ENCODE results near the gene AMH. TPM values are rescaled to one million over a fixed set of nuclear protein-coding genes. Genes with fewer than 3 reads are reported as not detected.

The AMH gene
- total and polyA plus RNA-seq, 2 of the 13 experiments (the other 11 are each of a cell fraction or from before 2014, with no cell fraction given) = 0.03 to 0.18 TPM

GRCh38 chr19:2288338-2288817 lies 39.3 kb downstream of the AMH start:
- Histone ChIP-seq H3K79me2 (ENCODE audit: insufficient read depth, low read length) (no peaks in the 10 kb centered on the region), H3K4me2 (ENCODE audit: low read depth, low read length) (peak overlapping the region; percentile 68), H3K4me3 (replicated peaks in 1 of 3; ENCODE audit: insufficient read depth in 1 of 3, low read depth in 2 of 3, low read length in 3 of 3) (peak overlapping the region in 1 of 3 experiments; percentile 53; a peak in 2 of 6 replicates), H4K20me1 (ENCODE audit: insufficient read depth, low read length) (no peaks in the 10 kb centered on the region; the same call in 1 of the 2 replicates), H3K36me3 (replicated peaks in 1 of 2; ENCODE audit: control insufficient read depth in 1 of 2, insufficient read depth in 2 of 2, low read length in 2 of 2) (no peaks in the 10 kb centered on the region), H3K9ac (ENCODE audit: insufficient read depth, low read depth, low read length) (0 out of 2 replicates have a peak overlapping the region, but pooled peaks have one; percentile 18), H3K27ac (ENCODE audit: extremely low read length, insufficient read depth, low read length) (no peak overlapping the region), H3K4me1 (ENCODE audit: insufficient read depth, low read length) (peaks cover 46% of the 10 kb centered on the region), H2AFZ (ENCODE audit: low read length) (no peak overlapping the region), H3K27me3 (ENCODE audit: control insufficient read depth in 1 of 2, insufficient read depth in 2 of 2, low read length in 2 of 2) (peaks cover 25 to 76% of the 10 kb centered on the region in 2 experiments), H3K9me3 (ENCODE audit: low read length) (no peaks in the 10 kb centered on the region)
- ATAC-seq = peak; percentile 45
- no TSS peak for BruUV-seq (replicated peaks)
- DNase-seq (ENCODE audit: low spot score) = no peak
- 0% methylated on average over 2 of the region's 17 CpGs for WGBS (ENCODE audit: low lambda C conversion rate)
- ChIA-PET POLR2A (interaction anchor here (0.9 kb wide), 1 partner anchor 53 kb away, joined by 5 read pairs; no protein-coding TSS in a partner anchor), CTCF (ENCODE audit: low intra/inter-chr PET ratio, low total read pairs) (no interaction called here)
- in situ Hi-C loops (cut with HindIII; ENCODE audit: extremely low pct_ligation_motif_present, low pct_unique_long_range_greater_than_20kb) = no loop called here
- FAIRE-seq = no peak
- intact Hi-C loops (cut with micrococcal nuclease; ENCODE audit: unreplicated experiment) = no loop called here
- TF ChIP-seq PITX1 (CRISPR knock-in tag; IDR thresholded peaks at IDR 0.05) (peak; percentile 51; the same call in 1 of the 2 replicates), MYC (CRISPR knock-in tag; IDR thresholded peaks at IDR 0.05; ENCODE audit: borderline replicate concordance) (peak; percentile 70), ZEB1 (IDR thresholded peaks at IDR 0.05; ENCODE audit: insufficient replicate concordance, low read depth) (peak; percentile 34), HOXD1 (CRISPR knock-in tag; IDR thresholded peaks at IDR 0.05) (0 out of 2 replicates have a peak, but pooled peaks have one; percentile 28), ARNT (IDR thresholded peaks at IDR 0.05) (no peak), ATF4 (CRISPR knock-in tag; IDR thresholded peaks at IDR 0.05) (no peak), PAX8 (CRISPR knock-in tag; IDR thresholded peaks at IDR 0.05; ENCODE audit: borderline replicate concordance) (no peak), HDAC1 (CRISPR knock-in tag; IDR thresholded peaks at IDR 0.05) (peak; percentile 60; the same call in 1 of the 2 replicates), SALL1 (CRISPR knock-in tag; IDR thresholded peaks at IDR 0.05) (peak; percentile 67; the same call in 1 of the 2 replicates), ZFX (CRISPR knock-in tag; IDR thresholded peaks at IDR 0.05; ENCODE audit: low read depth) (peak; percentile 75), ZNF766 (CRISPR knock-in tag; IDR thresholded peaks at IDR 0.05; ENCODE audit: borderline replicate concordance) (0 out of 2 replicates have a peak, but pooled peaks have one; percentile 27), ZBTB7A (CRISPR knock-in tag; IDR thresholded peaks at IDR 0.05) (0 out of 2 replicates have a peak, but pooled peaks have one; percentile 47), TBX3 (IDR thresholded peaks at IDR 0.05; ENCODE audit: borderline replicate concordance) (no peak), NR2F1 (CRISPR knock-in tag; IDR thresholded peaks at IDR 0.05) (peak in 1 of 2 experiments; percentile 78; a peak in 3 of 4 replicates), ZBTB20 (CRISPR knock-in tag; IDR thresholded peaks at IDR 0.05; ENCODE audit: borderline replicate concordance, low read depth) (peak; percentile 65; the same call in 1 of the 2 replicates), HOXA3 (CRISPR knock-in tag; IDR thresholded peaks at IDR 0.05) (peak; percentile 70)
- TF ChIP-seq, protein P1, sequence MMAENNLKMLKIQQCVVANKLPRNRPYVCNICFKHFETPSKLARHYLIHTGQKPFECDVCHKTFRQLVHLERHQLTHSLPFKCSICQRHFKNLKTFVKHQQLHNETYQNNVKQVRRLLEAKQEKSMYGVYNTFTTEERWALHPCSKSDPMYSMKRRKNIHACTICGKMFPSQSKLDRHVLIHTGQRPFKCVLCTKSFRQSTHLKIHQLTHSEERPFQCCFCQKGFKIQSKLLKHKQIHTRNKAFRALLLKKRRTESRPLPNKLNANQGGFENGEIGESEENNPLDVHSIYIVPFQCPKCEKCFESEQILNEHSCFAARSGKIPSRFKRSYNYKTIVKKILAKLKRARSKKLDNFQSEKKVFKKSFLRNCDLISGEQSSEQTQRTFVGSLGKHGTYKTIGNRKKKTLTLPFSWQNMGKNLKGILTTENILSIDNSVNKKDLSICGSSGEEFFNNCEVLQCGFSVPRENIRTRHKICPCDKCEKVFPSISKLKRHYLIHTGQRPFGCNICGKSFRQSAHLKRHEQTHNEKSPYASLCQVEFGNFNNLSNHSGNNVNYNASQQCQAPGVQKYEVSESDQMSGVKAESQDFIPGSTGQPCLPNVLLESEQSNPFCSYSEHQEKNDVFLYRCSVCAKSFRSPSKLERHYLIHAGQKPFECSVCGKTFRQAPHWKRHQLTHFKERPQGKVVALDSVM (CRISPR knock-in tag; IDR thresholded peaks at IDR 0.05) = no peak
- TF ChIP-seq, protein P2, sequence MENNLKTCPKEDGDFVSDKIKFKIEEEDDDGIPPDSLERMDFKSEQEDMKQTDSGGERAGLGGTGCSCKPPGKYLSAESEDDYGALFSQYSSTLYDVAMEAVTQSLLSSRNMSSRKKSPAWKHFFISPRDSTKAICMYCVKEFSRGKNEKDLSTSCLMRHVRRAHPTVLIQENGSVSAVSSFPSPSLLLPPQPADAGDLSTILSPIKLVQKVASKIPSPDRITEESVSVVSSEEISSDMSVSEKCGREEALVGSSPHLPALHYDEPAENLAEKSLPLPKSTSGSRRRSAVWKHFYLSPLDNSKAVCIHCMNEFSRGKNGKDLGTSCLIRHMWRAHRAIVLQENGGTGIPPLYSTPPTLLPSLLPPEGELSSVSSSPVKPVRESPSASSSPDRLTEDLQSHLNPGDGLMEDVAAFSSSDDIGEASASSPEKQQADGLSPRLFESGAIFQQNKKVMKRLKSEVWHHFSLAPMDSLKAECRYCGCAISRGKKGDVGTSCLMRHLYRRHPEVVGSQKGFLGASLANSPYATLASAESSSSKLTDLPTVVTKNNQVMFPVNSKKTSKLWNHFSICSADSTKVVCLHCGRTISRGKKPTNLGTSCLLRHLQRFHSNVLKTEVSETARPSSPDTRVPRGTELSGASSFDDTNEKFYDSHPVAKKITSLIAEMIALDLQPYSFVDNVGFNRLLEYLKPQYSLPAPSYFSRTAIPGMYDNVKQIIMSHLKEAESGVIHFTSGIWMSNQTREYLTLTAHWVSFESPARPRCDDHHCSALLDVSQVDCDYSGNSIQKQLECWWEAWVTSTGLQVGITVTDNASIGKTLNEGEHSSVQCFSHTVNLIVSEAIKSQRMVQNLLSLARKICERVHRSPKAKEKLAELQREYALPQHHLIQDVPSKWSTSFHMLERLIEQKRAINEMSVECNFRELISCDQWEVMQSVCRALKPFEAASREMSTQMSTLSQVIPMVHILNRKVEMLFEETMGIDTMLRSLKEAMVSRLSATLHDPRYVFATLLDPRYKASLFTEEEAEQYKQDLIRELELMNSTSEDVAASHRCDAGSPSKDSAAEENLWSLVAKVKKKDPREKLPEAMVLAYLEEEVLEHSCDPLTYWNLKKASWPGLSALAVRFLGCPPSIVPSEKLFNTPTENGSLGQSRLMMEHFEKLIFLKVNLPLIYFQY (CRISPR knock-in tag; IDR thresholded peaks at IDR 0.05; ENCODE audit: borderline replicate concordance) = peak; percentile 67; the same call in 1 of the 2 replicates

Measured in HepG2 (cell line).